Right cardiac atrium (tissue), 5 donors: ENCODE data around the gene TCF7L2. TPM values are rescaled to one million over a fixed set of nuclear protein-coding genes. Genes with fewer than 3 reads are reported as not detected.
A peak's percentile ranks its signal among the peaks of the same experiment; 100 is the strongest.

ENCODE experiments used
- ATAC-seq, 2 donors: fragments of 200-7000 bp; cut with Tn5 transposase; one replicate each; pipeline versions ENCODE4 v1.8.0 to v1.9.1; 2020; ENCODE audit warnings: moderate library complexity in 2 of 2, mild to moderate bottlenecking in 1 of 2
- DNase-seq, 3 donors: peaks; one replicate each; pipeline ENCODE4 v3.0.0-alpha.2; 2020
- H3K27ac ChIP-seq: one replicate; pipeline ENCODE4 v1.5.1; 2013; ENCODE audit warnings: mild to moderate bottlenecking, low read length, control low read depth, moderate library complexity
- H3K27me3 ChIP-seq: one replicate; pipeline ENCODE4 v1.6.1; 2013; ENCODE audit not compliant: control insufficient read depth, insufficient read depth
- H3K4me1 ChIP-seq: one replicate; pipeline ENCODE4 v1.6.1; 2013; ENCODE audit warnings: low read length; ENCODE audit not compliant: control insufficient read depth, insufficient read depth
- H3K4me3 ChIP-seq: one replicate; pipeline ENCODE4 v1.5.1; 2013; ENCODE audit warnings: low read length, control low read depth
- H3K9me3 ChIP-seq: one replicate; pipeline ENCODE4 v1.6.1; 2013; ENCODE audit warnings: low read length; ENCODE audit not compliant: control insufficient read depth
- WGBS: extraction: QIAGEN DNeasy Blood & Tissue Kit; methylation state at CpG from one replicate; pipeline ENCODE4 v1.1.7; 2013; 5-methylcytosine and 5-hydroxymethylcytosine counted together
- intact Hi-C, 4 donors: fragments of 100-400 bp; cut with DNase I; formaldehyde crosslinking; loops; one replicate each; pipeline versions ENCODE4 v1.11.0 to v1.14.0; 2022 to 2023
- polyA plus RNA-seq: library from polyadenylated mRNA; stranded (reverse); fragments of 200-250 nt; gene quantifications from one replicate; pipeline ENCODE4 v1.2.3, GENCODE V29; 2013
- total RNA-seq, 4 donors: library from RNA; stranded (reverse); fragmentation: NEBNext Ultra II Directional; extraction: Animal tissue kit (Norgen Biotek cat#: 25700); gene quantifications; one replicate each; pipeline ENCODE4 v1.2.1, GENCODE V29; 2021
- donor health status: healthy with polysubstance abuse.
- donor health status: DM: no; HTN: yes; CAD: no.
- donor health status: DM: no; HTN: no; CAD: no.
- donor health status: DM: no; HTN: yes; CAD: no; lungs with severe emphysema.
- donor health status: DM: yes; HTN: yes; CAD: no.

Gene TCF7L2
- total and polyA plus RNA-seq, 5 donors: 9.2 to 18.7 (median 15.8) TPM

- DNase-seq: no peak
- H3K27ac ChIP-seq: no peak overlapping the region
- WGBS: 78% methylated on average over 4 of the region's 4 CpGs
- no peaks in the 10 kb centered on the region for H3K9me3 ChIP-seq
- intact Hi-C loops: loop anchor here in 1 of 4 donors (10.0 kb wide), 1 partner anchor 424 kb away; no protein-coding TSS in a partner anchor
- ATAC-seq: no peak
- H3K4me1 ChIP-seq: no peaks in the 10 kb centered on the region
- no peak overlapping the region for H3K4me3 ChIP-seq
- H3K27me3 ChIP-seq: no peaks in the 10 kb centered on the region
These were observed 189.0 kb downstream of the TCF7L2 start for GRCh38 chr10:113138937-113139585.

GRCh38 chr10:113139699-113140098 lies 189.7 kb downstream of the TCF7L2 start:
- H3K4me1 ChIP-seq: no peaks in the 10 kb centered on the region
- H3K27ac ChIP-seq: no peak overlapping the region
- no peak overlapping the region for H3K4me3 ChIP-seq
- H3K9me3 ChIP-seq: no peaks in the 10 kb centered on the region
- ATAC-seq (no peak), DNase-seq (no peak)
- 55% methylated on average over 2 of the region's 2 CpGs for WGBS
- no peaks in the 10 kb centered on the region for H3K27me3 ChIP-seq
- intact Hi-C loops: loop anchor here in 2 of 4 donors (10.0 kb wide), 2 partner anchors 245 to 425 kb away; no protein-coding TSS in a partner anchor

- Histone ChIP-seq H3K4me1 (no peaks in the 10 kb centered on the region), H3K27me3 (no peaks in the 10 kb centered on the region), H3K4me3 (no peak overlapping the region), H3K9me3 (no peaks in the 10 kb centered on the region), H3K27ac (no peak overlapping the region)
- WGBS: 89% methylated on average over 10 of the region's 10 CpGs
- ATAC-seq: no peak
- intact Hi-C loops: loop anchor here in 1 of 4 donors (10.0 kb wide), 1 partner anchor 244 kb away; no protein-coding TSS in a partner anchor
- no peak for DNase-seq
These were observed 190.3 kb downstream of the TCF7L2 start for GRCh38 chr10:113140143-113141011.

- 86% methylated on average over 22 of the region's 22 CpGs for WGBS
- DNase-seq (no peak), ATAC-seq (no peak)
- no peak overlapping the region for H3K27ac ChIP-seq
- H3K27me3 ChIP-seq: no peaks in the 10 kb centered on the region
- no peak overlapping the region for H3K4me3 ChIP-seq
- H3K9me3 ChIP-seq: no peaks in the 10 kb centered on the region
- H3K4me1 ChIP-seq: no peaks in the 10 kb centered on the region
- intact Hi-C loops: loop anchor here in 1 of 4 donors (10.0 kb wide), 1 partner anchor 242 kb away; no protein-coding TSS in a partner anchor
These were observed 192.7 kb downstream of the TCF7L2 start for GRCh38 chr10:113142601-113143362.

GRCh38 chr10:113144576-113144975 lies 194.5 kb downstream of the TCF7L2 start:
- intact Hi-C loops: loop anchor here in 1 of 4 donors (10.0 kb wide), 1 partner anchor 240 kb away; no protein-coding TSS in a partner anchor
- H3K9me3 ChIP-seq: no peaks in the 10 kb centered on the region
- no peak overlapping the region for H3K27ac ChIP-seq
- H3K27me3 ChIP-seq: no peaks in the 10 kb centered on the region
- ATAC-seq (no peak), DNase-seq (no peak)
- 96% methylated on average over 5 of the region's 5 CpGs for WGBS
- no peak overlapping the region for H3K4me3 ChIP-seq
- H3K4me1 ChIP-seq: no peaks in the 10 kb centered on the region

- 85% methylated on average over 11 of the region's 11 CpGs for WGBS
- no peaks in the 10 kb centered on the region for H3K27me3 ChIP-seq
- intact Hi-C loops: loop anchor here in 1 of 4 donors (10.0 kb wide), 1 partner anchor 237 kb away; no protein-coding TSS in a partner anchor
- H3K4me1 ChIP-seq: peaks cover 3% of the 10 kb centered on the region
- DNase-seq (no peak), ATAC-seq (no peak)
- no peak overlapping the region for H3K27ac ChIP-seq
- no peaks in the 10 kb centered on the region for H3K9me3 ChIP-seq
- H3K4me3 ChIP-seq: no peak overlapping the region
These were observed 198.2 kb downstream of the TCF7L2 start for GRCh38 chr10:113148071-113148825.

GRCh38 chr10:113148901-113149300 lies 198.9 kb downstream of the TCF7L2 start:
- no peak overlapping the region for H3K4me3 ChIP-seq
- peaks cover 3% of the 10 kb centered on the region for H3K4me1 ChIP-seq
- no peak for DNase-seq
- WGBS: 79% methylated on average over 4 of the region's 4 CpGs
- H3K27me3 ChIP-seq: no peaks in the 10 kb centered on the region
- ATAC-seq: no peak
- no peak overlapping the region for H3K27ac ChIP-seq
- intact Hi-C loops: loop anchor here in 1 of 4 donors (10.0 kb wide), 1 partner anchor 236 kb away; no protein-coding TSS in a partner anchor
- H3K9me3 ChIP-seq: no peaks in the 10 kb centered on the region

- Histone ChIP-seq H3K4me1 (peaks cover 3% of the 10 kb centered on the region), H3K4me3 (no peak overlapping the region), H3K9me3 (no peaks in the 10 kb centered on the region), H3K27ac (no peak overlapping the region), H3K27me3 (no peaks in the 10 kb centered on the region)
- intact Hi-C loops: loop anchor here in 1 of 4 donors (10.0 kb wide), 1 partner anchor 235 kb away; no protein-coding TSS in a partner anchor
- WGBS: 83% methylated on average over 3 of the region's 3 CpGs
- DNase-seq (no peak), ATAC-seq (no peak)
These were observed 199.6 kb downstream of the TCF7L2 start for GRCh38 chr10:113149626-113150025.

GRCh38 chr10:113151190-113151666 lies 201.2 kb downstream of the TCF7L2 start:
- Histone ChIP-seq H3K4me3 (no peak overlapping the region), H3K27me3 (no peaks in the 10 kb centered on the region), H3K4me1 (peaks cover 3% of the 10 kb centered on the region), H3K9me3 (no peaks in the 10 kb centered on the region), H3K27ac (peak overlapping the region; percentile 17)
- no peak for DNase-seq
- peak; percentile 47 to 55 for ATAC-seq
- WGBS: 61% methylated on average over 6 of the region's 6 CpGs
- intact Hi-C loops: no loop called here
